ENCODE data around the gene DIS3L2.

DIS3L2 gene

GRCh38 chr2:232184346-232184745 is 222.8 kb downstream of the DIS3L2 start:
- no peak for DNase-seq (ENCODE audit: low read depth)

- no peak for DNase-seq (ENCODE audit: low read depth)
Measured at GRCh38 chr2:232190796-232191195, 229.3 kb downstream of the DIS3L2 start.

GRCh38 chr2:232195487-232195886 is 234.0 kb downstream of the DIS3L2 start:
- DNase-seq (ENCODE audit: low read depth) = no peak

GRCh38 chr2:232196802-232197201 is 235.3 kb downstream of the DIS3L2 start:
- no peak for DNase-seq (ENCODE audit: low read depth)

- DNase-seq (ENCODE audit: low read depth) = no peak
Measured at GRCh38 chr2:232200195-232200594, 238.7 kb downstream of the DIS3L2 start.

GRCh38 chr2:232203166-232203891 is 241.8 kb downstream of the DIS3L2 start:
- DNase-seq (ENCODE audit: low read depth) = no peak

- no peak for DNase-seq (ENCODE audit: low read depth)
Measured at GRCh38 chr2:232203936-232204335, 242.4 kb downstream of the DIS3L2 start.

- no peak for DNase-seq (ENCODE audit: low read depth)
Measured at GRCh38 chr2:232204457-232204931, 243.0 kb downstream of the DIS3L2 start.

GRCh38 chr2:232207174-232207573 is 245.7 kb downstream of the DIS3L2 start:
- no peak for DNase-seq (ENCODE audit: low read depth)

- no peak for DNase-seq (ENCODE audit: low read depth)
Measured at GRCh38 chr2:232210306-232210705, 248.8 kb downstream of the DIS3L2 start.

GRCh38 chr2:232211743-232212686 is 250.5 kb downstream of the DIS3L2 start:
- DNase-seq (ENCODE audit: low read depth) = no peak

GRCh38 chr2:232213176-232213575 is 251.7 kb downstream of the DIS3L2 start:
- no peak for DNase-seq (ENCODE audit: low read depth)

GRCh38 chr2:232214053-232214452 is 252.5 kb downstream of the DIS3L2 start:
- no peak for DNase-seq (ENCODE audit: low read depth)

GRCh38 chr2:232216028-232216427 is 254.5 kb downstream of the DIS3L2 start:
- DNase-seq (ENCODE audit: low read depth) = no peak

- no peak for DNase-seq (ENCODE audit: low read depth)
Measured at GRCh38 chr2:232218778-232219495, 257.4 kb downstream of the DIS3L2 start.

- no peak for DNase-seq (ENCODE audit: low read depth)
Measured at GRCh38 chr2:232219496-232219870, 258.0 kb downstream of the DIS3L2 start.

- DNase-seq (ENCODE audit: low read depth) = no peak
Measured at GRCh38 chr2:232219932-232220331, 258.4 kb downstream of the DIS3L2 start.

- no peak for DNase-seq (ENCODE audit: low read depth)
Measured at GRCh38 chr2:232225429-232225828, 263.9 kb downstream of the DIS3L2 start.

GRCh38 chr2:232225895-232226294 is 264.4 kb downstream of the DIS3L2 start:
- no peak for DNase-seq (ENCODE audit: low read depth)

- DNase-seq (ENCODE audit: low read depth) = no peak
Measured at GRCh38 chr2:232228332-232228731, 266.8 kb downstream of the DIS3L2 start.

GRCh38 chr2:232228971-232229894 is 267.7 kb downstream of the DIS3L2 start:
- DNase-seq (ENCODE audit: low read depth) = no peak
